Esophagus muscularis mucosa (tissue), 4 donors: ENCODE results near the gene SCFD2.
"Not testable (repeated sequence)": the region's sequence is repeated elsewhere in the genome, so short reads cannot be mapped to it uniquely, and the experiment has no call there.

ENCODE experiments used
- EP300 ChIP-seq: sonication (generic); formaldehyde crosslinking; IDR thresholded peaks from one replicate; pipeline ENCODE4 v1.6.1; 2017; ENCODE audit warnings: antibody characterized with exemption
- POLR2A ChIP-seq: fragments of 450-650 bp; IDR thresholded peaks from one replicate; pipeline ENCODE4 v1.6.1; 2017; ENCODE audit warnings: antibody characterized with exemption, moderate library complexity, mild to moderate bottlenecking, low read depth
- POLR2AphosphoS5 ChIP-seq, 2 donors: sonication (generic); formaldehyde crosslinking; IDR thresholded peaks; one replicate each; pipeline ENCODE4 v1.6.1; 2017; ENCODE audit warnings: antibody characterized with exemption in 2 of 2
- TF ChIP-seq, protein P1 (sequence below), 3 experiments: fragments of 200-600 bp in 2 of 3; fragments of 450-650 bp in 1 of 3; sonication (generic) in 2 of 3; IDR thresholded peaks; one replicate each; pipeline ENCODE4 v1.5.1; 2017 to 2019; ENCODE audit warnings: antibody characterized with exemption in 3 of 3, mild to moderate bottlenecking in 2 of 3, moderate library complexity in 1 of 3

DNA sequence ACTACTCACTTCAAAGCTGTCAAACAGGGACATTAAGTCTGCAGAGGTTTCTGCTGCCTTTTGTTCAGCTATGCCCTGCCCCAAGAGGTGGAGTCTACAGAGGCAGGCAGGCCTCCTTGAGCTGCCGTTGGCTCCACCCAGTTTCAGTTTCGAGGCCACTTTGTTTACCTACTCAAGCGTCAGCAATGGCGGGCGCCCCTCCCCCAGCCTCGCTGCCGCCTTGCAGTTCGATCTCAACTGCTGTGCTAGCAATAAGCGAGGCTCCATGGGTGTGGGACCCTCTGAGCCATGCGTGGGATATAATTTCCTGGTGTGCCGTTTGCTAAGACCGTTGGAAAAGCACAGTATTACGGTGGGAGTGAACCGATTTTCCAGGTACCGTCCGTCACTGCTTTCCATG lies 146.7 kb downstream of the SCFD2 start:
- TF ChIP-seq, protein P1, sequence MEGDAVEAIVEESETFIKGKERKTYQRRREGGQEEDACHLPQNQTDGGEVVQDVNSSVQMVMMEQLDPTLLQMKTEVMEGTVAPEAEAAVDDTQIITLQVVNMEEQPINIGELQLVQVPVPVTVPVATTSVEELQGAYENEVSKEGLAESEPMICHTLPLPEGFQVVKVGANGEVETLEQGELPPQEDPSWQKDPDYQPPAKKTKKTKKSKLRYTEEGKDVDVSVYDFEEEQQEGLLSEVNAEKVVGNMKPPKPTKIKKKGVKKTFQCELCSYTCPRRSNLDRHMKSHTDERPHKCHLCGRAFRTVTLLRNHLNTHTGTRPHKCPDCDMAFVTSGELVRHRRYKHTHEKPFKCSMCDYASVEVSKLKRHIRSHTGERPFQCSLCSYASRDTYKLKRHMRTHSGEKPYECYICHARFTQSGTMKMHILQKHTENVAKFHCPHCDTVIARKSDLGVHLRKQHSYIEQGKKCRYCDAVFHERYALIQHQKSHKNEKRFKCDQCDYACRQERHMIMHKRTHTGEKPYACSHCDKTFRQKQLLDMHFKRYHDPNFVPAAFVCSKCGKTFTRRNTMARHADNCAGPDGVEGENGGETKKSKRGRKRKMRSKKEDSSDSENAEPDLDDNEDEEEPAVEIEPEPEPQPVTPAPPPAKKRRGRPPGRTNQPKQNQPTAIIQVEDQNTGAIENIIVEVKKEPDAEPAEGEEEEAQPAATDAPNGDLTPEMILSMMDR (IDR thresholded peaks at IDR 0.05) = not testable (repeated sequence)
- TF ChIP-seq POLR2AphosphoS5 (IDR thresholded peaks at IDR 0.05); EP300; POLR2A: not testable (repeated sequence)
